Kidney epithelial cell (primary cell): ENCODE results near the gene CDHR2. TPM values are rescaled to one million over a fixed set of nuclear protein-coding genes. Genes with fewer than 3 reads are reported as not detected.

ENCODE experiments used
- DNase-seq: peaks from one replicate; pipeline ENCODE4 v3.0.0-alpha.2; 2010; ENCODE audit warnings: low read depth
- H3K27me3 ChIP-seq: 2 replicates; pipeline ENCODE4 v1.6.0; 2011; ENCODE audit warnings: low read length; ENCODE audit not compliant: control insufficient read depth, insufficient read depth
- H3K36me3 ChIP-seq: 2 replicates; pipeline ENCODE4 v1.5.1; 2011; ENCODE audit warnings: low read length; ENCODE audit not compliant: control insufficient read depth, insufficient read depth
- H3K4me3 ChIP-seq: 2 replicates; pipeline ENCODE4 v1.5.1; 2011; ENCODE audit warnings: low read depth, mild to moderate bottlenecking, control low read depth, low read length
- CTCF ChIP-seq: IDR thresholded peaks from 2 replicates; pipeline ENCODE4 v1.5.1; 2011; ENCODE audit warnings: mild to moderate bottlenecking, moderate library complexity, low read length, control low read depth, inconsistent platforms; ENCODE audit not compliant: insufficient read depth, poor library complexity, severe bottlenecking
- total RNA-seq: library from RNA; depleted of rRNA; stranded (reverse); fragments of >200 nt; gene quantifications from 2 replicates; pipeline ENCODE4 v1.2.3, GENCODE V29; 2015

The CDHR2 gene
- total RNA-seq, 1 donor from 2014 or later = 0.08 TPM

DNA sequence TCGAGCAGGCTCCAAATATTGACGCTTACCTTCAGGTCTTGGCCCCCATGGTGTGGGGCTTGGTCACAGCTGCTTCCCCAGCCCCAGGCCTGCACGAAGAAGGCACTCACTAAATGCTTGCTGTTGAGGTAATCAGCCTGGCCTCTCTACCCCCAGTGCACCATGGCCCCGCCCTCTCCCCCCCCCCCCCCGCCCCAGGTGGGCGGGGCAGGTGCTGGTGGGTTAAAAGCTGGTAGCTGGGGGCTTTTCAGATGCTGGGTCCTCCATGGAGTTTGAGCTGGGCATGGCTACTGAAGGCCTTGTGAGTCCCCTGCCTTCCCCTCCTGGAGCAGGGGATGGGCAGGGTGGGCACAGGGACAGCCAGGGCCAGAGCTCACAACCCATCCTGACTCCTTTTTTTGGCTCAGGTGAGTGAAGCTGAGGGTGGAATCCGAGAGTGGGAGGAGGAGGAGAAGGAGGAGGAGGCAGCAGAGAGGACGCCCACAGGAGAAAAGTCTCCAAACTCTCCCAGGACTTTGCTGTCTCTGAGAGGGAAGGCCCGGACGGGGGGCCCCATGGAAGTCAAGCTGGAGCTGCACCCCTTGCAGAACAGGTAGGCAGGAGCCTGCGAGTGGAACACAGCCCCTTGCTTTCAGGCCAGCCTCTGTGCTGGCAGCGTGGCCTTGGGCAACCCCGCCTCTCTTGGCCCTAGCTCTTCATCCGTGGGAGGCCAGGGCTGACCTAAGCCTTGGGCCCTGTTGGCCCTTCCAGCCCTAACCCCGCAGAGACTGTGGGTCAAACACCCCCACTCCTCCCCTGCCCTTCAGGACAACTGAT lies 93.7 kb downstream of the CDHR2 start:
- Histone ChIP-seq H3K36me3 (no peaks in the 10 kb centered on the region), H3K4me3 (no peak overlapping the region), H3K27me3 (peaks cover 4% of the 10 kb centered on the region)
- no peak for DNase-seq
- no peak for TF ChIP-seq CTCF

GRCh38 chr5:176643491-176644219 lies 94.5 kb downstream of the CDHR2 start:
- TF ChIP-seq CTCF = no peak
- Histone ChIP-seq H3K36me3 (no peaks in the 10 kb centered on the region), H3K4me3 (no peak overlapping the region), H3K27me3 (peaks cover 3% of the 10 kb centered on the region)
- no peak for DNase-seq

DNA sequence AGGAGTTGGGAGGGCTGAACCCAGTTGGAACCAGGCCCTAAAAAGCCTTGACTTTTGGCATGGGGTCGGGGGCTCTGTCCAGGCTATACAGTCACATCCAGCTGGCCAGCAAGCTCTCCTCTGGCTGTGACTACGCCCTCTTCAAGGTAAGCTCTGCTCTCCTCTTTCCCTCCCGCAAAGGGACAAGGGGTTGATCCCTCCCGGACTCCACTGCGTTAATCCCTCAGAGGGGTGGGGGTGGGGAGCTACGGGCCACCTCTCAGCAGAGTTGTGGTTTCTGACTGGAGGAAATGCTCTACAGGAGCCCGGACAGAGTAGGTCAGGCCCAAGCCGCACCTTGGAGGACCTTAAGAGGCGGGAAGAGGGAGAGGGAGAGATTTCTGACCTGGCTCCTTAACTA lies 95.2 kb downstream of the CDHR2 start:
- no peak for DNase-seq
- no peak overlapping the region for H3K4me3 ChIP-seq
- no peak for TF ChIP-seq CTCF
- no peaks in the 10 kb centered on the region for H3K36me3 ChIP-seq
- H3K27me3 ChIP-seq = peaks cover 3% of the 10 kb centered on the region

- no peak for TF ChIP-seq CTCF
- H3K27me3 ChIP-seq = no peaks in the 10 kb centered on the region
- DNase-seq = no peak
- H3K4me3 ChIP-seq = no peak overlapping the region
- no peaks in the 10 kb centered on the region for H3K36me3 ChIP-seq
Measured at GRCh38 chr5:176644878-176645670, 95.9 kb downstream of the CDHR2 start.

Other genes with a start within 250 kb of the CDHR2 start
- 92.4 and 112 TPM in 2 replicates for gene KIAA1191, start 187.6 kb upstream of the CDHR2 start, total RNA-seq
- 8.8 and 18.5 TPM in 2 replicates for gene ARL10, start 183.9 kb upstream of the CDHR2 start, total RNA-seq
- gene NOP16, start 160.7 kb upstream of the CDHR2 start, total RNA-seq = 17.8 and 21.1 TPM in 2 replicates
- 139 and 161 TPM in 2 replicates for gene HIGD2A, start 160.6 kb upstream of the CDHR2 start, total RNA-seq
- gene CLTB, start 132.8 kb upstream of the CDHR2 start, total RNA-seq = 163 and 172 TPM in 2 replicates
- 44.4 and 45.5 TPM in 2 replicates for gene FAF2, start 101.0 kb upstream of the CDHR2 start, total RNA-seq
- gene RNF44, start 11.9 kb upstream of the CDHR2 start, total RNA-seq = 31.2 and 36.6 TPM in 2 replicates
- gene GPRIN1, start 60.8 kb downstream of the CDHR2 start, total RNA-seq = 17.3 and 19.9 TPM in 2 replicates
- gene SNCB, start 81.2 kb downstream of the CDHR2 start, total RNA-seq = not detected in 2 replicates
- gene EIF4E1B, start 81.3 kb downstream of the CDHR2 start, total RNA-seq = not detected in 2 replicates
- 53.9 and 65.4 TPM in 2 replicates for gene TSPAN17, start 98.1 kb downstream of the CDHR2 start, total RNA-seq